GM19452 (cell line): ENCODE data around the gene FBL.
A peak's percentile ranks its signal among the peaks of the same experiment; 100 is the strongest.

Source experiments
- ATAC-seq: cut with Tn5 transposase; IDR thresholded peaks from one replicate; pipeline ENCODE4 v1.9.1; 2021; ENCODE audit not compliant: unreplicated experiment

The FBL gene

GRCh38 chr19:39796000-39796498 lies 50.1 kb downstream of the FBL start:
- no peak for ATAC-seq

- no peak for ATAC-seq
Observed at GRCh38 chr19:39795001-39795400, 51.2 kb downstream of the FBL start.

GRCh38 chr19:39792999-39793546 lies 53.1 kb downstream of the FBL start:
- peak; percentile 63 for ATAC-seq

- no peak for ATAC-seq
Observed at GRCh38 chr19:39788244-39788643, 57.9 kb downstream of the FBL start.
